DND-41 (cell line): ENCODE data around the gene RABGAP1L.

Source experiments
- EZH2 ChIP-seq: IDR thresholded peaks from 3 replicates; pipeline ENCODE4 v1.6.1; 2012; ENCODE audit warnings: borderline replicate concordance, low read depth, mild to moderate bottlenecking, moderate library complexity, low read length, inconsistent platforms; ENCODE audit not compliant: severe bottlenecking
- TF ChIP-seq, protein P1 (sequence below): IDR thresholded peaks from 2 replicates; pipeline ENCODE4 v1.5.1; 2012; ENCODE audit warnings: borderline replicate concordance, low read length, moderate library complexity, mild to moderate bottlenecking; ENCODE audit not compliant: poor library complexity, severe bottlenecking; ENCODE audit errors: extremely low read depth

DNA sequence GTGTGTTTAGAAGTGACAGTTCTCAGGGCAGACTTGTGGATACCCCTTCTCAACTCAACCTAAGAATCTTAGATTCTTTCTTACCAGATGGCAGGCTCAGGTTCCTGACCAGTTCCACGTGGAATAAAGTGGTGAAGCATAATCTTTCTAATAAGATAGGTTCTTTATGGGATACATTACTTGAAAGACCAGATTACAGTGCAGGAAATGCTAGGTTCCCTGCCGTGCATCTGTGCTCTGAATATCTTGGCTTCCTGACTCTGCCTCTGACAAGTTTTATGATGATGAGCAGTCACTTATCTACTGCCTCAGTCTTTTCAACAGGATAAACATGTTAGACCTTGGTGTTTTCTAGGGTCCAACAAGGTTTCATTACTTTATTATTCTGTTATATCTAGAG is 632.5 kb downstream of the RABGAP1L start:
- TF ChIP-seq, protein P1, sequence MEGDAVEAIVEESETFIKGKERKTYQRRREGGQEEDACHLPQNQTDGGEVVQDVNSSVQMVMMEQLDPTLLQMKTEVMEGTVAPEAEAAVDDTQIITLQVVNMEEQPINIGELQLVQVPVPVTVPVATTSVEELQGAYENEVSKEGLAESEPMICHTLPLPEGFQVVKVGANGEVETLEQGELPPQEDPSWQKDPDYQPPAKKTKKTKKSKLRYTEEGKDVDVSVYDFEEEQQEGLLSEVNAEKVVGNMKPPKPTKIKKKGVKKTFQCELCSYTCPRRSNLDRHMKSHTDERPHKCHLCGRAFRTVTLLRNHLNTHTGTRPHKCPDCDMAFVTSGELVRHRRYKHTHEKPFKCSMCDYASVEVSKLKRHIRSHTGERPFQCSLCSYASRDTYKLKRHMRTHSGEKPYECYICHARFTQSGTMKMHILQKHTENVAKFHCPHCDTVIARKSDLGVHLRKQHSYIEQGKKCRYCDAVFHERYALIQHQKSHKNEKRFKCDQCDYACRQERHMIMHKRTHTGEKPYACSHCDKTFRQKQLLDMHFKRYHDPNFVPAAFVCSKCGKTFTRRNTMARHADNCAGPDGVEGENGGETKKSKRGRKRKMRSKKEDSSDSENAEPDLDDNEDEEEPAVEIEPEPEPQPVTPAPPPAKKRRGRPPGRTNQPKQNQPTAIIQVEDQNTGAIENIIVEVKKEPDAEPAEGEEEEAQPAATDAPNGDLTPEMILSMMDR, result no peak
- no peak for TF ChIP-seq EZH2
